SK-N-SH treated with all-trans-retinoic acid at 6 μM for 48 hours (cell line): ENCODE measurements around the gene WDR88.

Source experiments
- ATAC-seq: fragments of 200-7000 bp; cut with Tn5 transposase; 3 replicates; pipeline ENCODE4 v1.9.1; 2020; ENCODE audit warnings: mild to moderate bottlenecking, moderate library complexity
- ARNTL ChIP-seq: fragments of 450-650 bp; formaldehyde crosslinking; IDR thresholded peaks from 2 replicates; pipeline ENCODE4 v1.5.0; 2020; ENCODE audit warnings: low read depth, mild to moderate bottlenecking, moderate library complexity, borderline replicate concordance
- BACH2 ChIP-seq: fragments of 250-450 bp; sonication (Bioruptor Pico); IDR thresholded peaks from 2 replicates; pipeline ENCODE4 v1.9.0; 2021; ENCODE audit warnings: mild to moderate bottlenecking, borderline replicate concordance
- CSDC2 ChIP-seq: fragments of 250-450 bp; sonication (Bioruptor Pico); IDR thresholded peaks from 2 replicates; pipeline ENCODE4 v1.5.0; 2020; ENCODE audit warnings: mild to moderate bottlenecking, moderate library complexity
- ESRRG ChIP-seq: fragments of 250-450 bp; sonication (Bioruptor Pico); IDR thresholded peaks from 2 replicates; pipeline ENCODE4 v1.6.1; 2021; ENCODE audit warnings: mild to moderate bottlenecking
- GLIS3 ChIP-seq: fragments of 250-450 bp; sonication (Bioruptor Pico); IDR thresholded peaks from 2 replicates; pipeline ENCODE4 v1.5.0; 2020; ENCODE audit warnings: mild to moderate bottlenecking, moderate library complexity
- ISL1 ChIP-seq: fragments of 250-450 bp; sonication (Bioruptor Pico); IDR thresholded peaks from 2 replicates; pipeline ENCODE4 v2.1.2; 2022; ENCODE audit warnings: mild to moderate bottlenecking, moderate library complexity
- OSR1 ChIP-seq: fragments of 250-450 bp; sonication (Bioruptor Pico); IDR thresholded peaks from 2 replicates; pipeline ENCODE4 v1.8.0; 2022; ENCODE audit warnings: moderate library complexity, mild to moderate bottlenecking, inconsistent platforms
- PPARA ChIP-seq: fragments of 250-450 bp; sonication (Bioruptor Pico); IDR thresholded peaks from 2 replicates; pipeline ENCODE4 v1.5.0; 2020; ENCODE audit warnings: mild to moderate bottlenecking, borderline replicate concordance
- RARB ChIP-seq: fragments of 250-450 bp; sonication (Bioruptor Pico); IDR thresholded peaks from 2 replicates; pipeline ENCODE4 v1.8.0; 2021; ENCODE audit warnings: mild to moderate bottlenecking, moderate library complexity
- SNAI2 ChIP-seq: fragments of 250-450 bp; sonication (Bioruptor Pico); IDR thresholded peaks from 2 replicates; pipeline ENCODE4 v1.5.0; 2020; ENCODE audit warnings: mild to moderate bottlenecking, moderate library complexity
- TCF4 ChIP-seq: fragments of 250-450 bp; sonication (Bioruptor Pico); IDR thresholded peaks from 2 replicates; pipeline ENCODE4 v1.8.0; 2021; ENCODE audit warnings: mild to moderate bottlenecking, moderate library complexity, borderline replicate concordance
- TOX ChIP-seq: fragments of 250-450 bp; sonication (Bioruptor Pico); IDR thresholded peaks from 2 replicates; pipeline ENCODE4 v1.8.0; 2021; ENCODE audit warnings: mild to moderate bottlenecking, moderate library complexity, borderline replicate concordance
- ZC3H10 ChIP-seq: fragments of 250-450 bp; sonication (Bioruptor Pico); IDR thresholded peaks from 2 replicates; pipeline ENCODE4 v1.5.1; 2021; ENCODE audit warnings: mild to moderate bottlenecking, moderate library complexity
- ZNF565 ChIP-seq: fragments of 450-650 bp; formaldehyde crosslinking; conservative IDR thresholded peaks from 2 replicates; pipeline ENCODE4 v1.5.0; 2020; ENCODE audit warnings: low read depth, mild to moderate bottlenecking, moderate library complexity
- ZNF70 ChIP-seq: fragments of 450-650 bp; formaldehyde crosslinking; IDR thresholded peaks from 2 replicates; pipeline ENCODE4 v1.5.0; 2020; ENCODE audit warnings: mild to moderate bottlenecking, moderate library complexity
- ZNF8 ChIP-seq: fragments of 450-650 bp; formaldehyde crosslinking; IDR thresholded peaks from 2 replicates; pipeline ENCODE4 v1.5.0; 2020; ENCODE audit warnings: mild to moderate bottlenecking, moderate library complexity
- TF ChIP-seq, protein P1 (sequence below): fragments of 250-450 bp; sonication (Bioruptor Pico); IDR thresholded peaks from 2 replicates; pipeline ENCODE4 v1.8.0; 2021; ENCODE audit warnings: low read depth, mild to moderate bottlenecking, moderate library complexity, borderline replicate concordance
- TF ChIP-seq, protein P2 (sequence below): fragments of 250-450 bp; sonication (Bioruptor Pico); IDR thresholded peaks from 2 replicates; pipeline ENCODE4 v1.5.1; 2020; ENCODE audit warnings: low read depth, mild to moderate bottlenecking, moderate library complexity
- TF ChIP-seq, protein P3 (sequence below): fragments of 250-450 bp; sonication (Bioruptor Pico); IDR thresholded peaks from 2 replicates; pipeline ENCODE4 v1.8.0; 2020; ENCODE audit warnings: mild to moderate bottlenecking, moderate library complexity, borderline replicate concordance
- TF ChIP-seq, protein P4 (sequence below): fragments of 250-450 bp; sonication (Bioruptor Pico); IDR thresholded peaks from 2 replicates; pipeline ENCODE4 v1.5.0; 2020; ENCODE audit warnings: mild to moderate bottlenecking, moderate library complexity

The WDR88 gene

DNA sequence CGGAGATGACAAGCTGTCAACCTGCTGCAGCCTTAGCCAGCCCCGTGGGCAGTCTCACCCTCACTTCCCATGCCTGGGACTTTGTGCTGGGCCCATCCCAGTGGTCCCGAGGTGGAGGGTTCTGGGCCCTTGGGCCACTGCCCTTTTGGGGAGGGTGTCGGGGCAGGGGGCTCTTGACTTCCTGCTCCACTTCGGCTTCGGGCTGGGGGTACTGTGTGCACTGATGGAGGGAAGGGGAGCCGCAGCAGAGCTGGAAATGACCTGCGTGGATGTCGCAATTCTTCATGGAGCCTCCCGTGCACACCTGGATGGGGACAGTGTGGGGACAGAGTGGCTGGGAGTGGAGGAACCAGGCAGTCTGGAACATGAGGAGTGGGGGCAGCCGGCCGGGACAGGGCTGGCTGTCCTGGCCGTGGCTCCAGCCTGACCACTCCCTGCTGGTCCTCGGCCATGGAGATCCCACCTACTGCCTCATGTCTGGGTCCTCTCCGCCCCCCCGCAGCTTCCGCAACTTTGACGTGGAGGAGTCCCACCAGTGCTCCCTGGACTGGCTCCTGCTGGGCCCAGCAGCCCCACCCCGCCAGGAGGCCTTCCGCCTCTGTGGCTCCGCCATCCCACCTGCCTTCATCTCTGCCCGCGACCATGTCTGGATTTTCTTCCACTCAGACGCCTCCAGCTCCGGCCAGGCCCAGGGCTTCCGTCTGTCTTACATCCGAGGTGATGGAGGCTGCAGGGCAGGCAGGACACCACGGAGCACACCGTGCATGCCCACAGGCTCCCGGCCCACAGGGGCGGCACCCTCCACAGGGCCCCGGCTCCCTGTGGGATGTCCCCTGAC is 72.4 kb downstream of the WDR88 start (continued):
- no peak for TF ChIP-seq TOX (CRISPR knock-in tag)
- TF ChIP-seq PPARA (CRISPR knock-in tag) = no peak
- no peak for TF ChIP-seq TCF4 (CRISPR knock-in tag)
- no peak for TF ChIP-seq SNAI2 (CRISPR knock-in tag)
- TF ChIP-seq CSDC2 (CRISPR knock-in tag) = no peak
- TF ChIP-seq ZNF70 (CRISPR knock-in tag) = no peak

DNA sequence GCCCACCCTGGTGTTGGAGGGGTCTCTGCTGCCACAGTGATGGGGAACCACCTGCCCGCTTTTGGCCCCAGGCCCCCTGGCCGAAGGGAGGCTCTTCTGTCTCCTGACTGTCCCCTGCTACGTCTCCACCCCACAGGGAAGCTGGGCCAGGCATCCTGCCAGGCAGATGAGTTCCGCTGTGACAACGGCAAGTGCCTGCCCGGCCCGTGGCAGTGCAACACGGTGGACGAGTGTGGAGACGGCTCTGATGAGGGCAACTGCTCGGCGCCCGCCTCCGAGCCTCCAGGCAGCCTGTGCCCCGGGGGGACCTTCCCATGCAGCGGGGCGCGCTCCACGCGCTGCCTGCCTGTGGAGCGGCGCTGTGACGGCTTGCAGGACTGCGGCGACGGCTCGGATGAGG is 73.2 kb downstream of the WDR88 start:
- ATAC-seq = no peak
- TF ChIP-seq, protein P1, sequence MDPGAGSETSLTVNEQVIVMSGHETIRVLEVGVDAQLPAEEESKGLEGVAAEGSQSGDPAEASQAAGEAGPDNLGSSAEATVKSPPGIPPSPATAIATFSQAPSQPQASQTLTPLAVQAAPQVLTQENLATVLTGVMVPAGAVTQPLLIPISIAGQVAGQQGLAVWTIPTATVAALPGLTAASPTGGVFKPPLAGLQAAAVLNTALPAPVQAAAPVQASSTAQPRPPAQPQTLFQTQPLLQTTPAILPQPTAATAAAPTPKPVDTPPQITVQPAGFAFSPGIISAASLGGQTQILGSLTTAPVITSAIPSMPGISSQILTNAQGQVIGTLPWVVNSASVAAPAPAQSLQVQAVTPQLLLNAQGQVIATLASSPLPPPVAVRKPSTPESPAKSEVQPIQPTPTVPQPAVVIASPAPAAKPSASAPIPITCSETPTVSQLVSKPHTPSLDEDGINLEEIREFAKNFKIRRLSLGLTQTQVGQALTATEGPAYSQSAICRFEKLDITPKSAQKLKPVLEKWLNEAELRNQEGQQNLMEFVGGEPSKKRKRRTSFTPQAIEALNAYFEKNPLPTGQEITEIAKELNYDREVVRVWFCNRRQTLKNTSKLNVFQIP (CRISPR knock-in tag) = no peak
- no peak for TF ChIP-seq GLIS3 (CRISPR knock-in tag)
- no peak for TF ChIP-seq RARB (CRISPR knock-in tag)
- no peak for TF ChIP-seq ZNF565 (CRISPR knock-in tag)
- TF ChIP-seq ZC3H10 (CRISPR knock-in tag) = no peak
- no peak for TF ChIP-seq TCF4 (CRISPR knock-in tag)

DNA sequence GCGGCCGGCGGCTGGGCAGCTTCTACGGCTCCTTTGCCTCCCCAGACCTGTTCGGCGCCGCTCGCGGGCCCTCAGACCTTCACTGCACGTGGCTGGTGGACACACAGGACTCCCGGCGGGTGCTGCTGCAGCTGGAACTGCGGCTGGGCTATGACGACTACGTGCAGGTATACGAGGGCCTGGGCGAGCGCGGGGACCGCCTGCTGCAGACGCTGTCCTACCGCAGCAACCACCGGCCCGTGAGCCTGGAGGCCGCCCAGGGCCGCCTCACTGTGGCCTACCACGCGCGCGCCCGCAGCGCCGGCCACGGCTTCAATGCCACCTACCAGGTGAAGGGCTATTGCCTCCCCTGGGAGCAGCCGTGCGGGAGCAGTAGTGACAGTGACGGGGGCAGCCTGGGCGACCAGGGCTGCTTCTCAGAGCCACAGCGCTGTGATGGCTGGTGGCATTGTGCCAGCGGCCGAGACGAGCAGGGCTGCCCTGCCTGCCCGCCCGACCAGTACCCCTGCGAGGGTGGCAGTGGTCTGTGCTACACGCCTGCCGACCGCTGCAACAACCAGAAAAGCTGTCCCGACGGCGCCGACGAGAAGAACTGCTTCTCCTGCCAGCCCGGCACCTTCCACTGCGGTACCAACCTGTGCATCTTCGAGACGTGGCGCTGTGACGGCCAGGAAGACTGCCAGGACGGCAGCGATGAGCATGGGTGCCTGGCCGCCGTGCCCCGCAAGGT is 73.8 kb downstream of the WDR88 start:
- TF ChIP-seq ZNF8 (CRISPR knock-in tag) (no peak), PPARA (CRISPR knock-in tag) (no peak), ARNTL (CRISPR knock-in tag) (no peak), OSR1 (CRISPR knock-in tag) (no peak), ZNF70 (CRISPR knock-in tag) (no peak), TOX (CRISPR knock-in tag) (no peak), ISL1 (CRISPR knock-in tag) (no peak), ZNF565 (CRISPR knock-in tag) (no peak), RARB (CRISPR knock-in tag) (no peak)
- TF ChIP-seq, protein P1 (CRISPR knock-in tag) = no peak
- TF ChIP-seq, protein P2, sequence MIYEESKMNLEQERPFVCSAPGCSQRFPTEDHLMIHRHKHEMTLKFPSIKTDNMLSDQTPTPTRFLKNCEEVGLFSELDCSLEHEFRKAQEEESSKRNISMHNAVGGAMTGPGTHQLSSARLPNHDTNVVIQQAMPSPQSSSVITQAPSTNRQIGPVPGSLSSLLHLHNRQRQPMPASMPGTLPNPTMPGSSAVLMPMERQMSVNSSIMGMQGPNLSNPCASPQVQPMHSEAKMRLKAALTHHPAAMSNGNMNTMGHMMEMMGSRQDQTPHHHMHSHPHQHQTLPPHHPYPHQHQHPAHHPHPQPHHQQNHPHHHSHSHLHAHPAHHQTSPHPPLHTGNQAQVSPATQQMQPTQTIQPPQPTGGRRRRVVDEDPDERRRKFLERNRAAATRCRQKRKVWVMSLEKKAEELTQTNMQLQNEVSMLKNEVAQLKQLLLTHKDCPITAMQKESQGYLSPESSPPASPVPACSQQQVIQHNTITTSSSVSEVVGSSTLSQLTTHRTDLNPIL (CRISPR knock-in tag) = no peak
- TF ChIP-seq, protein P3, sequence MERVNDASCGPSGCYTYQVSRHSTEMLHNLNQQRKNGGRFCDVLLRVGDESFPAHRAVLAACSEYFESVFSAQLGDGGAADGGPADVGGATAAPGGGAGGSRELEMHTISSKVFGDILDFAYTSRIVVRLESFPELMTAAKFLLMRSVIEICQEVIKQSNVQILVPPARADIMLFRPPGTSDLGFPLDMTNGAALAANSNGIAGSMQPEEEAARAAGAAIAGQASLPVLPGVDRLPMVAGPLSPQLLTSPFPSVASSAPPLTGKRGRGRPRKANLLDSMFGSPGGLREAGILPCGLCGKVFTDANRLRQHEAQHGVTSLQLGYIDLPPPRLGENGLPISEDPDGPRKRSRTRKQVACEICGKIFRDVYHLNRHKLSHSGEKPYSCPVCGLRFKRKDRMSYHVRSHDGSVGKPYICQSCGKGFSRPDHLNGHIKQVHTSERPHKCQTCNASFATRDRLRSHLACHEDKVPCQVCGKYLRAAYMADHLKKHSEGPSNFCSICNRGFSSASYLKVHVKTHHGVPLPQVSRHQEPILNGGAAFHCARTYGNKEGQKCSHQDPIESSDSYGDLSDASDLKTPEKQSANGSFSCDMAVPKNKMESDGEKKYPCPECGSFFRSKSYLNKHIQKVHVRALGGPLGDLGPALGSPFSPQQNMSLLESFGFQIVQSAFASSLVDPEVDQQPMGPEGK (CRISPR knock-in tag) = no peak
- no peak for ATAC-seq

DNA sequence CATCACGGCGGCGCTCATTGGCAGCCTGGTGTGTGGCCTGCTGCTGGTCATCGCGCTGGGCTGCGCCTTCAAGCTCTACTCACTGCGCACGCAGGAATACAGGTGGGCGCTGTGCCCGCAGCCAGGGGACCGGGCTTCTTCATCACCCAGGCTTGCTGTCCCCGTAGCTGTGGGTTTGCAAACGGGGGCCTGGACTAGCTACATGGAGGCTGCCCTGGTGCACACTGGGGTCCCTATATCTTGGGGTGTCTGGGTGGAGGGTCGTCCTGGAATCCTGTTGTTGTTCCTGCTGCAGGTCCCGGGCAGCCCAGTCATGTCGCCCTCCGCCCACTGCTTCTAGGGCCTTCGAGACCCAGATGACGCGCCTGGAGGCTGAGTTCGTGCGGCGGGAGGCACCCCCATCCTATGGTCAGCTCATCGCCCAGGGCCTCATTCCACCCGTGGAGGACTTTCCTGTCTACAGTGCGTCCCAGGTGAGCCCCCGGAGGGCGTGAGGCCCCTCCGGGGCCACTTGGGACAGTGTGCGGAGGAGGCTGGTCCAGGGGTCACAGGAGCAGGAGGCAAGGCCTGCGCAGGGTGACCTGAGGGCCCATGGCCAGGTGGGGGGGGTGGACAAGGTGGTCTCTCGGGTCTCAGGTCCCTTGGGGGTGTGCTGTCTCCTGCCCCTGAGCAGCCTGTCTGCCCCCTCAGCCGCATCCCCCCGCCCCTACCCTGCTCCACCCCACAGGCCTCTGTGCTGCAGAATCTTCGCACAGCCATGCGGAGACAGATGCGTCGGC is 74.5 kb downstream of the WDR88 start:
- TF ChIP-seq, protein P4, sequence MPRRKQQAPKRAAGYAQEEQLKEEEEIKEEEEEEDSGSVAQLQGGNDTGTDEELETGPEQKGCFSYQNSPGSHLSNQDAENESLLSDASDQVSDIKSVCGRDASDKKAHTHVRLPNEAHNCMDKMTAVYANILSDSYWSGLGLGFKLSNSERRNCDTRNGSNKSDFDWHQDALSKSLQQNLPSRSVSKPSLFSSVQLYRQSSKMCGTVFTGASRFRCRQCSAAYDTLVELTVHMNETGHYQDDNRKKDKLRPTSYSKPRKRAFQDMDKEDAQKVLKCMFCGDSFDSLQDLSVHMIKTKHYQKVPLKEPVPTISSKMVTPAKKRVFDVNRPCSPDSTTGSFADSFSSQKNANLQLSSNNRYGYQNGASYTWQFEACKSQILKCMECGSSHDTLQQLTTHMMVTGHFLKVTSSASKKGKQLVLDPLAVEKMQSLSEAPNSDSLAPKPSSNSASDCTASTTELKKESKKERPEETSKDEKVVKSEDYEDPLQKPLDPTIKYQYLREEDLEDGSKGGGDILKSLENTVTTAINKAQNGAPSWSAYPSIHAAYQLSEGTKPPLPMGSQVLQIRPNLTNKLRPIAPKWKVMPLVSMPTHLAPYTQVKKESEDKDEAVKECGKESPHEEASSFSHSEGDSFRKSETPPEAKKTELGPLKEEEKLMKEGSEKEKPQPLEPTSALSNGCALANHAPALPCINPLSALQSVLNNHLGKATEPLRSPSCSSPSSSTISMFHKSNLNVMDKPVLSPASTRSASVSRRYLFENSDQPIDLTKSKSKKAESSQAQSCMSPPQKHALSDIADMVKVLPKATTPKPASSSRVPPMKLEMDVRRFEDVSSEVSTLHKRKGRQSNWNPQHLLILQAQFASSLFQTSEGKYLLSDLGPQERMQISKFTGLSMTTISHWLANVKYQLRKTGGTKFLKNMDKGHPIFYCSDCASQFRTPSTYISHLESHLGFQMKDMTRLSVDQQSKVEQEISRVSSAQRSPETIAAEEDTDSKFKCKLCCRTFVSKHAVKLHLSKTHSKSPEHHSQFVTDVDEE (CRISPR knock-in tag) = no peak
- TF ChIP-seq BACH2 (CRISPR knock-in tag) (no peak), RARB (CRISPR knock-in tag) (no peak), ESRRG (CRISPR knock-in tag) (no peak), ZNF565 (CRISPR knock-in tag) (no peak), ARNTL (CRISPR knock-in tag) (no peak), OSR1 (CRISPR knock-in tag) (no peak), TOX (CRISPR knock-in tag) (no peak), ZNF8 (CRISPR knock-in tag) (no peak)
- TF ChIP-seq, protein P2 (CRISPR knock-in tag) = no peak
- ATAC-seq = no peak
